Fibroblast of lung (primary cell): ENCODE measurements around the gene FAM53B.

Experiments used
- EZH2 ChIP-seq: IDR thresholded peaks from 2 replicates; pipeline ENCODE4 v1.5.1; 2012; ENCODE audit warnings: low read length, control low read depth, mild to moderate bottlenecking; ENCODE audit errors: missing control alignments
- TF ChIP-seq, protein P1 (sequence below), 2 donors: IDR thresholded peaks in 1 of 2; conservative IDR thresholded peaks in 1 of 2; 1 replicate in 1 of 2; 2 replicates in 1 of 2; pipeline ENCODE4 v1.5.1; 2011 to 2012; ENCODE audit warnings: low read length in 2 of 2, control low read depth in 1 of 2, inconsistent platforms in 1 of 2, low read depth in 1 of 2, mild to moderate bottlenecking in 1 of 2

DNA sequence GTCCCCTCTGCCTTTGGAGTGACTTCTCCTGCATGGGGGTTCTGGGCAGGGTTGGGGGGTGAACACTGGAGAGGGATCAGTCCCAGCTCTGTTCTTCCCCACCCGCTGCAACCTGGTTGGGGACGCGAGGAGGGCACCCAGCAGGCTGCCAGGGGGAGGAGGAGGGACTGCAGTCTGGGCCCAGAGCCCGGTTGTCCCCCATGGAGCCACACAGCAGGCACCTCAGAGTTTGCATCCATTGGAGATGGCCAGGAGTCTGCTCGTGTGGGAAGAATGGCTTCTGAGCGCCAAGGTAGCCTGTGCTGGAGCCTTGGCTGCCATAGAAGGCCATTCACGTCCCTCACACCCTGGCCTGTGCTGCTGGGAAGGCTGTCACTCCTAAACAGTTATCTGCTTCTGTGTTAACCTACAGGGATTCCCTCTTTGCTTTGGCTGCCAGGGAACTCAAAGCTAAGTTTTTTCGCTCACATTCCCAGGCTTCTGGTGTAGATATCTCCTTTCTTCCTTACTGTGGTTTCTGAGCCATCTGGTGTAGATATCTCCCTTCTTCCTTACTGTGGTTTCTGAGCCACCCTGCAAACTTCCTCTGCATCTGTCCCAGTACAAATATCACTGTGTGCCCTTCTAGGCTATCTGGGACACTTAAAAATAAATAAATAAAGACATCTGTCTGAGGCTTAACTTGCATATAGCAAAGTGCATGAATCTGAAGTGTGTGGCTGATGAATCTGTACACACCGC is 148.9 kb downstream of the FAM53B start:
- TF ChIP-seq, protein P1, sequence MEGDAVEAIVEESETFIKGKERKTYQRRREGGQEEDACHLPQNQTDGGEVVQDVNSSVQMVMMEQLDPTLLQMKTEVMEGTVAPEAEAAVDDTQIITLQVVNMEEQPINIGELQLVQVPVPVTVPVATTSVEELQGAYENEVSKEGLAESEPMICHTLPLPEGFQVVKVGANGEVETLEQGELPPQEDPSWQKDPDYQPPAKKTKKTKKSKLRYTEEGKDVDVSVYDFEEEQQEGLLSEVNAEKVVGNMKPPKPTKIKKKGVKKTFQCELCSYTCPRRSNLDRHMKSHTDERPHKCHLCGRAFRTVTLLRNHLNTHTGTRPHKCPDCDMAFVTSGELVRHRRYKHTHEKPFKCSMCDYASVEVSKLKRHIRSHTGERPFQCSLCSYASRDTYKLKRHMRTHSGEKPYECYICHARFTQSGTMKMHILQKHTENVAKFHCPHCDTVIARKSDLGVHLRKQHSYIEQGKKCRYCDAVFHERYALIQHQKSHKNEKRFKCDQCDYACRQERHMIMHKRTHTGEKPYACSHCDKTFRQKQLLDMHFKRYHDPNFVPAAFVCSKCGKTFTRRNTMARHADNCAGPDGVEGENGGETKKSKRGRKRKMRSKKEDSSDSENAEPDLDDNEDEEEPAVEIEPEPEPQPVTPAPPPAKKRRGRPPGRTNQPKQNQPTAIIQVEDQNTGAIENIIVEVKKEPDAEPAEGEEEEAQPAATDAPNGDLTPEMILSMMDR (conservative IDR thresholded peaks at IDR 0.05 in 1 of 2, IDR thresholded peaks at IDR 0.05 in 1 of 2; ENCODE audit: low read depth in 1 of 2, low read length in 2 of 2): no peak
- no peak for TF ChIP-seq EZH2
